GM12875 (cell line): Measurements from ENCODE around the gene KIAA0319L.

Experiments
- H3K4me3 ChIP-seq: one replicate; pipeline ENCODE4 v1.5.1; 2011; ENCODE audit warnings: low read depth, low read length, control low read depth
- CTCF ChIP-seq: IDR thresholded peaks from 2 replicates; pipeline ENCODE4 v1.5.1; 2011; ENCODE audit warnings: low read depth, mild to moderate bottlenecking, control low read depth, inconsistent platforms, low read length, moderate library complexity, borderline replicate concordance; ENCODE audit not compliant: insufficient read depth

The KIAA0319L gene

DNA sequence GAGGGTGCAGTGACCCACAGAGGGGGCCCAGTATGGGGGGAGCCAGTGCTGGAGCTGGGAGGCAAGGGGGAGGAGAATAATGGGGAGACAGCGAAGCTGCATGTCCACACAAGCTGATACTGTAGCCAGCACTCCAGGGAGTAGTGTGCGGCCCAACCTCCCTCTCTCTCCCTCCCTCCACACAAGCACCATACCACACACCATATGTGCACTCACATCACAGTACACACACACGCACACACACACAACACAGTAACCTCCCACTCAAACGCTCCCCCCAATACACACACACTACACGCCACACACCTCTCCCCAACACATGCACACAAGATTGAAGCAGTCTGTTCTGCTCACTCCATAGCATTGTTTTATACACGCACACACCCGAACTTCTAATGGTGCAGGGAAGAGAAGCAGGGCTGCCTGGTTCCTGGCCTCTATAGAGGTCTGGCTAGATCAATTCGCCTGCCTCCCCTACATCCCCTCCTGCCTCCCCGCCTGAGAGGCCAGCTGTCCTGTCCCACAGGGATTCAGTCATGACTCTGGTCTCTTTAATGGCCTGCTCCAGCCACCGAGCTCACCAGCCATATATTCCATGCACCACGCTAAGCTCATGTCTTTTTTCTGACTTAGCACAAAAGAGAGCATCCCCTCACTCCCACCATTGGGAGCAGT, 4.2 kb upstream of the KIAA0319L start:
- no peak overlapping the region for H3K4me3 ChIP-seq
- TF ChIP-seq CTCF: no peak

GRCh38 chr1:35560256-35561225, 3.3 kb upstream of the KIAA0319L start:
- no peak for TF ChIP-seq CTCF
- no peak overlapping the region for H3K4me3 ChIP-seq

- no peak for TF ChIP-seq CTCF
- H3K4me3 ChIP-seq: no peak overlapping the region
Observed at GRCh38 chr1:35559317-35559944, 2.2 kb upstream of the KIAA0319L start.

DNA sequence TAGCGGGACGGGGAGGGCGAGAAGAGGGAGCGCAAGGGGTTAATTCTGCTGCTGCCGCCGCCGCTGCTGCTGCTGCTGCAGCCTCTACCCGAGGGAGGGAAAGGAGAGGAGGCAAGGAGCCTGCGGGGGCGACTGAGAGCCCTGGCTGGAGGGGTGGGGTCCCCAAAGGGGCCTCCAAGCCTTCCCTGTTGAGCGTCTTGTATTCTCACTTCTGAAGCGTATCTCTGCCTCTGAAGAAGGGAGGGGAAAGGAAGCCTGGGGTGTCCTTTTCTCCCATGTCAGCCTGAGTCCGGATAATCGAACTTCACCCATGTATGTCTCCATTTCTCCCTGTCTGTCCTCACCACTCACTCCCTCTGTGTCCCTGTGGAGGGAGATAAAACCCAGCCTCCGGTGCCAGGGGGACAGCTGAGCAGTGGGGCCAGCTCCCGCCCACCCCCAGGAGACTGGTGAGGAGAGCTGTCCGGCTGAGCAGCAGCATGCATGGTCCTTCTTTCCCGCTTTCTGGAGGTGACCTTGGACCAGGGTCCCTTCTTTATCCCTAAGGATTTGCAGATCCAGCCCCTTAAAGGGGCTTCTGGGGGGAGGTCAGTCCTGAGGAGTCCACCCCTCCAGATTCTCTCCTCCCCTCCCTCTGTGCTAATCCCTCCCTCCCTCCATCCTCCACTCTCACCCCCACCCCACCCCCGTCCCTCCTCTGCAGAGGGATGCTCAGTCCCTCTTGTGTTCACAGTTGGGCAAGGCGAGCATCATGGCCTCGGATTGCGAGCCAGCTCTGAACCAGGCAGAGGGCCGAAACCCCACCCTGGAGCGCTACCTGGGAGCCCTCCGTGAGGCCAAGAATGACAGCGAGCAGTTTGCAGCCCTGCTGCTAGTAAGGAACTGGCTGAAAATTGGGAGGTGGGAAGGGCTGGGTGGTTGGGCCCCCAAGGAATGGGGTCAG, 1.4 kb upstream of the KIAA0319L start:
- H3K4me3 ChIP-seq: peak overlapping the region; percentile 94
- TF ChIP-seq CTCF: no peak

- TF ChIP-seq CTCF: no peak
Observed at GRCh38 chr1:35557611-35558373, 589 bp upstream of the KIAA0319L start, which contains the start of gene NCDN. Gene NCDN, plus strand, starts transcription at chr1:35557799. Its CDS starts 392 bp downstream, at chr1:35558191.

More at GRCh38 chr1:35557611-35558373, 589 bp upstream of the KIAA0319L start, which contains the start of gene NCDN:
- peak within 1 kb of the TSS; percentile 94 for H3K4me3 ChIP-seq
